HG02642 (cell line): Measurements from ENCODE around the gene DMRTA1.
A peak's percentile ranks its signal among the peaks of the same experiment; 100 is the strongest.
"Not testable (repeated sequence)": the region's sequence is repeated elsewhere in the genome, so short reads cannot be mapped to it uniquely, and the experiment has no call there.

Experiments
- ATAC-seq: cut with Tn5 transposase; IDR thresholded peaks from one replicate; pipeline ENCODE4 v1.9.1; 2021; ENCODE audit warnings: mild to moderate bottlenecking; ENCODE audit not compliant: unreplicated experiment, poor library complexity

DMRTA1 gene

GRCh38 chr9:22446589-22446949, at the start of gene DMRTA1:
TSS of gene DMRTA1 (plus strand) at chr9:22446824. CDS start at chr9:22447066, 242 bp downstream.
- peak; percentile 41 for ATAC-seq

- ATAC-seq: no peak
Observed at GRCh38 chr9:22401671-22402070, 45.0 kb upstream of the DMRTA1 start.

GRCh38 chr9:22405869-22406659, 40.6 kb upstream of the DMRTA1 start:
- no peak for ATAC-seq

GRCh38 chr9:22413884-22414283, 32.7 kb upstream of the DMRTA1 start:
- ATAC-seq: no peak

GRCh38 chr9:22415941-22416691, 30.5 kb upstream of the DMRTA1 start:
- no peak for ATAC-seq

- ATAC-seq: no peak
Observed at GRCh38 chr9:22416692-22417060, 29.9 kb upstream of the DMRTA1 start.

- ATAC-seq: no peak
Observed at GRCh38 chr9:22423566-22423965, 23.1 kb upstream of the DMRTA1 start.

- ATAC-seq: no peak
Observed at GRCh38 chr9:22424616-22425015, 22.0 kb upstream of the DMRTA1 start.

- no peak for ATAC-seq
Observed at GRCh38 chr9:22425551-22425950, 21.1 kb upstream of the DMRTA1 start.

GRCh38 chr9:22427226-22427880, 19.3 kb upstream of the DMRTA1 start:
- ATAC-seq: no peak

- no peak for ATAC-seq
Observed at GRCh38 chr9:22433691-22434090, 12.9 kb upstream of the DMRTA1 start.

GRCh38 chr9:22435252-22435651, 11.4 kb upstream of the DMRTA1 start:
- ATAC-seq: not testable (repeated sequence)

GRCh38 chr9:22437461-22438067, 9.1 kb upstream of the DMRTA1 start:
- ATAC-seq: not testable (repeated sequence)

- ATAC-seq: no peak
Observed at GRCh38 chr9:22440841-22441240, 5.8 kb upstream of the DMRTA1 start.

- ATAC-seq: peak; percentile 89
Observed at GRCh38 chr9:22446950-22447617, 460 bp downstream of the DMRTA1 start.

GRCh38 chr9:22447618-22448305, 1.1 kb downstream of the DMRTA1 start:
- ATAC-seq: no peak

- no peak for ATAC-seq
Observed at GRCh38 chr9:22449719-22450118, 3.1 kb downstream of the DMRTA1 start.

GRCh38 chr9:22452415-22453010, 5.9 kb downstream of the DMRTA1 start:
- peak; percentile 58 for ATAC-seq

GRCh38 chr9:22454016-22454415, 7.4 kb downstream of the DMRTA1 start:
- no peak for ATAC-seq
